ENCODE data around the gene HPSE2. TPM values are rescaled to one million over a fixed set of nuclear protein-coding genes. Genes with fewer than 3 reads are reported as not detected.
A peak's percentile ranks its signal among the peaks of the same experiment; 100 is the strongest.

The HPSE2 gene
- total RNA-seq, 5 donors from 2014 or later (not counting 1 experiment from before 2014, with no cell fraction given) = 0.13 to 0.23 (median 0.18) TPM; not detected in 1

DNA sequence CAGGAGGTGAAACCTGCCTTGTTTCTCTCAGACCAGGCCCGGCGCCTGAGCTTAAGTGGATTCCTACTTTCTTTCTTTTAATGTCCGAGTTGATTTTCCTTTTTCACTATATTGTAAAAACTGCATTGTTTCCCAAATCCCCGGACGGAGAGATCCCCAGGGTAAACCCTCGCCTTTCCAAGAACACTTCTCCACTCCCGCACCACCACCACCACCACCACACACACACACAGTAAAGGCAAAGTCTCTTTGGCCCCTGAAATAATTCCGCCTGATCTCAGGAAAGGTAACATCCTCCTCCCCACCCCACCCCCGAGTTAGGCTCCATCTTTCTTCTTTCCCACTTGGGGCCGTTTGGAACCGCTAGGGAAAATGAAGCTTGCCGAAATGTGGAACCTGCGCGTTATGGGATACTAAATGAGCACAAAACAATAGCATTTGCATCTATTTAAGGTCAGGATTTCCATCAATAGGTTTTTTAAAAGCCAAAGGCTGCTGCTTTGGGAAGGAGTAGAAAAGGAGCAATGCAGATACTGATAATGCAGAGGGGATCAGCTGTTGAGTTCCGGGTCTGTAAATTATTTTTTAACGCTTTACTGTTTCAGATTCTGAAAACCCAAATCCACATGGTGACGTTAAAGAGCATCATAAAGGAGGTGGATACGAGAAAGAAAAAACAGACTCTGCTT is 2.5 kb downstream of the HPSE2 start:
- no peaks in the 10 kb centered on the region for H3K36me3 ChIP-seq (ENCODE audit: control insufficient read depth in 2 of 2, extremely low read depth in 1 of 2, insufficient read depth in 1 of 2, low read length in 1 of 2)
- Mint-ChIP-seq H3K27ac (no peak overlapping the region), H3K27me3 (peaks cover 69 to 85% of the 10 kb centered on the region in 2 donors), H3K9me3 (no peaks in the 10 kb centered on the region), H3K36me3 (no peaks in the 10 kb centered on the region), H3K4me3 (peak overlapping the region in 1 of 3 donors; percentile 50), H3K4me1 (peaks cover 9 to 36% (median 30%) of the 10 kb centered on the region in 3 donors)
- H3K4me3 ChIP-seq (ENCODE audit: control insufficient read depth in 1 of 2, extremely low read depth in 1 of 2, low read length in 1 of 2) = no peak overlapping the region
- no peak overlapping the region for H3K27ac ChIP-seq (ENCODE audit: low read length)
- DNase-seq = no peak
- 17% methylated on average over 13 of the region's 18 CpGs for WGBS (ENCODE audit: insufficient coverage)
- CTCF ChIA-PET = interaction anchor here in 1 of 2 donors (0.6 kb wide), 1 partner anchor 766 kb away, joined by 9 read pairs; no protein-coding TSS in a partner anchor
- H3K27me3 ChIP-seq (replicated peaks in 1 of 2; ENCODE audit: control insufficient read depth in 2 of 2, extremely low read depth in 1 of 2, insufficient read depth in 2 of 2, low read length in 1 of 2) = peaks cover 27 to 52% of the 10 kb centered on the region in 2 experiments
- peaks cover 0 to 22% of the 10 kb centered on the region in 2 experiments for H3K4me1 ChIP-seq (ENCODE audit: control insufficient read depth in 1 of 2, extremely low read depth in 1 of 2, insufficient read depth in 2 of 2, low read length in 2 of 2)
- ATAC-seq (replicated peaks in 1 of 4) = no peak
- POLR2A ChIA-PET = no interaction called here
- H3K9me3 ChIP-seq = no peaks in the 10 kb centered on the region

DNA sequence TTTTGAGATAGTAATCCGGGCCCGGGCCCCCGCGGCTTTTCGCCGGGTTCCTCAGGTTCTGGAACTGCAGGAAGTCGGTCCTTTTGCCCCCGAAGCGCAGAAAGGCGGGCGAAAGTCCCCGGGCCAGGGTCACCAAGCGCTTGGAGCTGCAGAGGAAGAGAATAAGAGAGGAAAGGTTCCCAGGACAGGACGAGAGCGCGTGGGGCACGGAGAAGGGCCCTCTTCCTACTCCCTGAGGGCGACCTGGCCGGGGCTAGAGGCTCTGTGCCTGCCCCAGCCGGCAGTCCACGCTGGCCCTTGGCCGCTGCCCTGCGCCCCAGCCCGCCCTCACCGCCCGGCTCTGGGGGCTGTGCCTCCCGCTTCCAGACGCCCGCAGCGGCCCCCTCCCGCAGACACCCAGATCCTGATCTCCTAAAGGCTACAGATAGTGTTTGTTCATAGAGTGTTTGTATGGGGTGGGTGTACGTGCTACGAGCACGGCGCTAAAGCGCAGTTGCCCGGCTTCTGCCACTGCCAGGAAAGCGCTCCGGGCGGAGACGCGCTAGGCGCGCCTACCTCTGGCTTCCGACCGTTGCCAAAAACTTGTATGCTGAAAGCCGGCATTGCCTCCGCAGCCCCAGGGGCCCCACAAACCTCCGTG is 3.2 kb downstream of the HPSE2 start:
- Histone ChIP-seq H3K27me3 (replicated peaks in 1 of 2; ENCODE audit: control insufficient read depth in 2 of 2, extremely low read depth in 1 of 2, insufficient read depth in 2 of 2, low read length in 1 of 2) (peaks cover 25 to 52% of the 10 kb centered on the region in 2 experiments), H3K4me1 (ENCODE audit: control insufficient read depth in 1 of 2, extremely low read depth in 1 of 2, insufficient read depth in 2 of 2, low read length in 2 of 2) (peaks cover 0 to 22% of the 10 kb centered on the region in 2 experiments), H3K36me3 (ENCODE audit: control insufficient read depth in 2 of 2, extremely low read depth in 1 of 2, insufficient read depth in 1 of 2, low read length in 1 of 2) (no peaks in the 10 kb centered on the region), H3K9me3 (no peaks in the 10 kb centered on the region), H3K4me3 (ENCODE audit: control insufficient read depth in 1 of 2, extremely low read depth in 1 of 2, low read length in 1 of 2) (no peak overlapping the region), H3K27ac (ENCODE audit: low read length) (no peak overlapping the region)
- H3K27ac Mint-ChIP-seq = no peak overlapping the region
- CTCF ChIA-PET = no interaction called here
- POLR2A ChIA-PET = no interaction called here
- ATAC-seq (replicated peaks in 1 of 4) = no peak
- no peak for DNase-seq
- no peaks in the 10 kb centered on the region for H3K9me3 Mint-ChIP-seq
- H3K4me3 Mint-ChIP-seq = peak overlapping the region in 1 of 3 donors; percentile 50
- no peaks in the 10 kb centered on the region for H3K36me3 Mint-ChIP-seq
- H3K4me1 Mint-ChIP-seq = peaks cover 9 to 36% (median 30%) of the 10 kb centered on the region in 3 donors
- peaks cover 71 to 85% of the 10 kb centered on the region in 2 donors for H3K27me3 Mint-ChIP-seq
- 6% methylated on average over 41 of the region's 49 CpGs for WGBS (ENCODE audit: insufficient coverage)

DNA sequence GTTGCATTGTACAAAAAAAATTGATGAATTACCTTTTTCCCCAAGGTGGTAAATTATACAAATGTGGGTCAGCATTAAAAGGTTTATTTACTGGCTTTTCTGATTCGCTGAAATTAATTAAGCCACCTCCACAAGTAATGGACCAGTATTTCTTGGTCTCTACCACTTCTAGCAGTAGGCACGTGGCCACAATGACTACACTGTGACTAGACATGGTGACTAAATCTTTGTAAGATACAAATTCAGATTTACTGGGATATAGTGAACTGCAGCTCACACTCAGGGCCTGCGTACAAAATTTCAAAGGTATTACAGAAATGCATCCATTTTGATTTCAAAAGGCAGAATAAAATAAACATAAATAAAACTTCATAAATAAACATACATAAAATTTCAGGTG is 10.9 kb downstream of the HPSE2 start:
- no peaks in the 10 kb centered on the region for H3K36me3 Mint-ChIP-seq
- no CpG with 5 or more reads among the region's 3 CpGs for WGBS (ENCODE audit: insufficient coverage)
- Histone ChIP-seq H3K4me1 (ENCODE audit: control insufficient read depth in 1 of 2, extremely low read depth in 1 of 2, insufficient read depth in 2 of 2, low read length in 2 of 2) (no peaks in the 10 kb centered on the region), H3K27me3 (replicated peaks in 1 of 2; ENCODE audit: control insufficient read depth in 2 of 2, extremely low read depth in 1 of 2, insufficient read depth in 2 of 2, low read length in 1 of 2) (peaks cover 3% of the 10 kb centered on the region in 2 experiments), H3K9me3 (no peaks in the 10 kb centered on the region), H3K4me3 (ENCODE audit: control insufficient read depth in 1 of 2, extremely low read depth in 1 of 2, low read length in 1 of 2) (no peak overlapping the region), H3K27ac (ENCODE audit: low read length) (no peak overlapping the region), H3K36me3 (ENCODE audit: control insufficient read depth in 2 of 2, extremely low read depth in 1 of 2, insufficient read depth in 1 of 2, low read length in 1 of 2) (no peaks in the 10 kb centered on the region)
- no peaks in the 10 kb centered on the region for H3K9me3 Mint-ChIP-seq
- POLR2A ChIA-PET = no interaction called here
- peaks cover 38 to 42% of the 10 kb centered on the region in 2 donors for H3K27me3 Mint-ChIP-seq
- H3K27ac Mint-ChIP-seq = no peak overlapping the region
- ATAC-seq (replicated peaks in 1 of 4) = no peak
- H3K4me1 Mint-ChIP-seq = no peaks in the 10 kb centered on the region
- no peak overlapping the region for H3K4me3 Mint-ChIP-seq
- CTCF ChIA-PET = no interaction called here
- DNase-seq = no peak

DNA sequence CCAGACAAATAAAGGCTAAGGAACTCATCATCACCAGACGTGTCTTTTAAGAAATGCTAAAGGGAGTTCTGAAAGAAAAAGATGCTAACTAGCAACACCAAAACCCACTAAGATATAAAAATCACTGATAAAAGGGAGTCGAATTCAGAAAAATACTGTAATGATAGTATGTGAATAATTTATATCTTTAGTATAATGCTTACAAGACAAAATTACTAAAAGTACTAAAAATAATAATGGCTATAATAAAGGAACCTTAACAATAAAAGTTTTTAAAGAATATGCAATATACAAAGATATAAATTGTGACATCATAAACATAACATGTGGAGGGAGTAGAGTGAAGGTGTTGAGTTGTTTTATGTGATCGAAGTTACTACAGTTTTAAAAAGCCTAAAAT is 28.3 kb downstream of the HPSE2 start:
- H3K4me3 ChIP-seq (ENCODE audit: control insufficient read depth in 1 of 2, extremely low read depth in 1 of 2, low read length in 1 of 2) = no peak overlapping the region
- Mint-ChIP-seq H3K27ac (no peak overlapping the region), H3K4me3 (no peak overlapping the region), H3K27me3 (peaks cover 0 to 4% of the 10 kb centered on the region in 2 donors), H3K36me3 (no peaks in the 10 kb centered on the region), H3K4me1 (no peaks in the 10 kb centered on the region), H3K9me3 (peaks cover 6 to 11% (median 7%) of the 10 kb centered on the region in 3 donors)
- ChIA-PET POLR2A (no interaction called here), CTCF (no interaction called here)
- H3K4me1 ChIP-seq (ENCODE audit: control insufficient read depth in 1 of 2, extremely low read depth in 1 of 2, insufficient read depth in 2 of 2, low read length in 2 of 2) = no peaks in the 10 kb centered on the region
- no peaks in the 10 kb centered on the region for H3K36me3 ChIP-seq (ENCODE audit: control insufficient read depth in 2 of 2, extremely low read depth in 1 of 2, insufficient read depth in 1 of 2, low read length in 1 of 2)
- H3K27ac ChIP-seq (ENCODE audit: low read length) = no peak overlapping the region
- no CpG with 5 or more reads among the region's 3 CpGs for WGBS (ENCODE audit: insufficient coverage)
- H3K9me3 ChIP-seq = no peaks in the 10 kb centered on the region
- H3K27me3 ChIP-seq (replicated peaks in 1 of 2; ENCODE audit: control insufficient read depth in 2 of 2, extremely low read depth in 1 of 2, insufficient read depth in 2 of 2, low read length in 1 of 2) = peaks cover 0 to 16% of the 10 kb centered on the region in 2 experiments
- ATAC-seq (replicated peaks in 1 of 4) (no peak), DNase-seq (no peak)

DNA sequence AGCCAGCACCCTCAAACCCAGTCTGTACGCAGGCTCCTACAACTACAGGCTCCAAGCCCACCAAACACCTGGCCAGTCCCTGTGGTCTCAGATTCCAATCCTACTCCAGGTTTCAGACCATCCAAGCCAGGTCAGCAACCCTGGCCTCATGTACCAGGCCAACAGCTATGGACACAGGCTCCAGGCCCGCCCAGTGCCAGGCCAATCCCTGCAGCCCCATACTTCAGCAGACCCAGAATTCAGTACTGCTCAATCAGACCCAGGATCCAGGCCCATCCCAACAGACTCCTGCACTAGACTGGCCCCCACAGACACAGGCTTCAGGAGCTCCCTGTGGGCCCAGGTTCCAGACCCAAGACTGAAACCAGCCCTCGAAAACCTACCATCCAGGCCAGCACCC is 32.3 kb downstream of the HPSE2 start:
- Histone ChIP-seq H3K36me3 (ENCODE audit: control insufficient read depth in 2 of 2, extremely low read depth in 1 of 2, insufficient read depth in 1 of 2, low read length in 1 of 2) (no peaks in the 10 kb centered on the region), H3K4me3 (ENCODE audit: control insufficient read depth in 1 of 2, extremely low read depth in 1 of 2, low read length in 1 of 2) (no peak overlapping the region), H3K4me1 (ENCODE audit: control insufficient read depth in 1 of 2, extremely low read depth in 1 of 2, insufficient read depth in 2 of 2, low read length in 2 of 2) (no peaks in the 10 kb centered on the region), H3K27ac (ENCODE audit: low read length) (no peak overlapping the region), H3K9me3 (no peaks in the 10 kb centered on the region), H3K27me3 (replicated peaks in 1 of 2; ENCODE audit: control insufficient read depth in 2 of 2, extremely low read depth in 1 of 2, insufficient read depth in 2 of 2, low read length in 1 of 2) (peaks cover 0 to 16% of the 10 kb centered on the region in 2 experiments)
- H3K27me3 Mint-ChIP-seq = no peaks in the 10 kb centered on the region
- DNase-seq (no peak), ATAC-seq (replicated peaks in 1 of 4) (no peak)
- no peak overlapping the region for H3K27ac Mint-ChIP-seq
- H3K9me3 Mint-ChIP-seq = peaks cover 0 to 11% (median 4%) of the 10 kb centered on the region in 3 donors
- H3K4me1 Mint-ChIP-seq = no peaks in the 10 kb centered on the region
- no peaks in the 10 kb centered on the region for H3K36me3 Mint-ChIP-seq
- ChIA-PET CTCF (interaction anchor here in 1 of 2 donors (0.6 kb wide), 1 partner anchor 130 kb away, joined by 4 read pairs; no protein-coding TSS in a partner anchor), POLR2A (no interaction called here)
- WGBS (ENCODE audit: insufficient coverage) = 88% methylated on average over 3 of the region's 3 CpGs
- no peak overlapping the region for H3K4me3 Mint-ChIP-seq

DNA sequence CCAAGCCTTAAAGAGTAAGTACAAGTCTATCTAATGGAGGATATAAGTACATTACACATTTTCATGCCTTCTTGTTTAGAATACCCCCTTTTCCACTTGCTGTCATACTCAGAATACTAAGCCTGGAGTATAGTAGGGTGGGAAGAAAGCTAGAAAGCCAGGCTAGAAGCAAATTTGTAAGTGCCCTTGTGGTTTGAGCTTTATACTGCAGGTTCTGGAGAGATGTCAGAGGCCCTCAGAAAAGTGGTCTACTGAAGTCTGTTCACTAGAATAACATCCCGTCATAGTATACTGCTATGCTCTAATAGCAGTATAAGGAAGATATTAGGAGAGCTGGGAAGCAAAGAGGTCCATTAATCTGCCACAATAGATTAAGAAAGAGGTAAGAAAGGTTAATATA is 62.7 kb downstream of the HPSE2 start:
- ChIA-PET CTCF (no interaction called here), POLR2A (no interaction called here)
- no peaks in the 10 kb centered on the region for H3K36me3 ChIP-seq (ENCODE audit: control insufficient read depth in 2 of 2, extremely low read depth in 1 of 2, insufficient read depth in 1 of 2, low read length in 1 of 2)
- Mint-ChIP-seq H3K9me3 (no peaks in the 10 kb centered on the region), H3K27ac (no peak overlapping the region), H3K27me3 (peaks cover 13 to 14% of the 10 kb centered on the region in 2 donors), H3K36me3 (no peaks in the 10 kb centered on the region), H3K4me3 (no peak overlapping the region), H3K4me1 (no peaks in the 10 kb centered on the region)
- H3K9me3 ChIP-seq = no peaks in the 10 kb centered on the region
- no peak for DNase-seq
- H3K27ac ChIP-seq (ENCODE audit: low read length) = no peak overlapping the region
- H3K4me3 ChIP-seq (ENCODE audit: control insufficient read depth in 1 of 2, extremely low read depth in 1 of 2, low read length in 1 of 2) = no peak overlapping the region
- no peak for ATAC-seq (replicated peaks in 1 of 4)
- H3K4me1 ChIP-seq (ENCODE audit: control insufficient read depth in 1 of 2, extremely low read depth in 1 of 2, insufficient read depth in 2 of 2, low read length in 2 of 2) = no peaks in the 10 kb centered on the region
- WGBS (ENCODE audit: insufficient coverage) = no CpG with 5 or more reads among the region's 1 CpG
- H3K27me3 ChIP-seq (replicated peaks in 1 of 2; ENCODE audit: control insufficient read depth in 2 of 2, extremely low read depth in 1 of 2, insufficient read depth in 2 of 2, low read length in 1 of 2) = peaks cover 0 to 2% of the 10 kb centered on the region in 2 experiments
